Fibroblast of peridontal ligament (primary cell): ENCODE data around the gene LIMK2.
"Not testable (repeated sequence)": the region's sequence is repeated elsewhere in the genome, so short reads cannot be mapped to it uniquely, and the experiment has no call there.

Experiments used
- DNase-seq: peaks from one replicate; pipeline ENCODE4 v3.0.0-alpha.2; 2010; ENCODE audit errors: extremely low read depth

LIMK2 gene

DNA sequence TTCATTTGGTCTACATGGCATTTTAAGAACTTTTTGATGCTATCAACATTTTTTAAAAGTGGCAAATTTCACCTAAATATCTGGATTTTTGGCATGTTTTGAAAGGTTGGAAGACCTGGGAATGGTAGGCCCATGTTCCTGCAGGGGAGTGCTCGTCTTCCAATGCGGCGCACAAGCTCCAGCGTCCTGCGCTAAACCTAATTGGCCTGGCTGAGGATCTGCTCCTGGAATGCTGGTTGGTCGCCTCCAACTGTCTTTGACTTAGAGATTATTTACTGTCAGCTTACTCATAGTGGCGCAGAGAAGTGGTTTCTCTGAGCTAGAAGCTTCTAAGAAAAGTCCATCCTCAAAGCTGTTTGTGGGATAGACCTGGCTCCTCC lies 626 bp upstream of the LIMK2 start:
- no peak for DNase-seq

DNA sequence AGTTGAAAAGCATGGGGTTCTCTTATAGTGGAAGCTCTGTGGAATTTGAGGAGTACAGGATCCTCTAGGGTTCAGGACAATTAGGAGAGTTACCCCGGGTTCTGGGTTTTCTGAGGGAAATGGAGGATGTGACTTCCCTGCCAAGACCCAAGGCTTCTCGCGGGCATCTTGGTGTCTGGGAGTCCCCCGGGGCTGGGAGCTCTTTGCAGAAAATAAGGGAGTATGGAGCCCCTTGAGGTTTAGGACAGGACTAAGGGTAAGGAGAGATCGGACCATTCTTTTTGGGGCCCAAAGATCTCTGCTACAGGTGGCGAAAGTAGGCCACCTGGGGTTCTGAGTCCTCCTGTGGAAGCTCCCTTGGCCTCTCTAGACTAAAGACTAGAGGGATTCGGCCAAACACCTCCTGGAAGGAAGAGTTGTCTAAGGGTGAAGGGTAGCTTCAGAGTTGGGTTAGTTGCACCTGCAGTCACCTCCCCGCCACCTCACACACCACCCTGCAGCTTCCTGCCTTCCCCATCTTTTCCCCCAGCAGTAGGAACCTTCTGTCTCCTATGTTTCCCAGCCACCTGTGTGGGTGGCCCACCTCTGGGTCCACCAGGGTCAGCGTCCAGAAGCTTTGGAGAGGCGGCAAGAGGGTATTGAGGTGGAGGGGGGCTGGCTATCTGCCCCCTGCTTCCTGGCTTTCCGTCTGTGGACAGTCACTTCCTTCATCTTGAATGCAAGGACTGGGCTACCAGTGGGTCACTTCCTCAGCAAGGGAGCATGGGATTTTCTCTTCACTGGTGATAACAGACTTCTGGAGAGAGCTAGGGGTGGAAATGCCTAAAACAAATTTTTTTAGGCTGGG lies 908 bp downstream of the LIMK2 start:
- no peak for DNase-seq

DNA sequence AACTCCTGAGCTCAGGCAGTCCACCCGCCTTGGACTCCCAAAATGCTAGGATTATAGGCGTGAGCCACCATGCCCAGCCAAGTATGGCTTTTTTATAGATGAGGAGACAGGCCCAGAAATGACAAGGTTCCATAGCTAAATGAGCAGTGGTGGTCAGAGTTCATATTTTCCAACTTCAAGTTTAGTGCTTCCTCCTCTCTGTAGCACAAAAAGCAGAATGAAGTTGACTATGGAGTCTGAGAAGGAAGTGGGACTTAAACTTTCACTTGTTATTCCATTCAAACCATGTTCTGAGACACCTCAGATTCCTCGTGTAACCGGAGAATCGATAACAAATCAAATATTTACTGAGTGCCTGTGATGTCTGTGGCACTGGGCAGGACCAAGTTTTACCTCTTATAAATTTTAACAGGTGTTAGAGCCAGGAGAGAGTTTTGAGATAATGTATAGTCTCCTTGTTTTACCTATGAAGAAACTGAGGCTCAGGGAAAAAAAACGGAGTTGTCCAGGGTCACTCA lies 3.0 kb downstream of the LIMK2 start:
- DNase-seq, result no peak

DNA sequence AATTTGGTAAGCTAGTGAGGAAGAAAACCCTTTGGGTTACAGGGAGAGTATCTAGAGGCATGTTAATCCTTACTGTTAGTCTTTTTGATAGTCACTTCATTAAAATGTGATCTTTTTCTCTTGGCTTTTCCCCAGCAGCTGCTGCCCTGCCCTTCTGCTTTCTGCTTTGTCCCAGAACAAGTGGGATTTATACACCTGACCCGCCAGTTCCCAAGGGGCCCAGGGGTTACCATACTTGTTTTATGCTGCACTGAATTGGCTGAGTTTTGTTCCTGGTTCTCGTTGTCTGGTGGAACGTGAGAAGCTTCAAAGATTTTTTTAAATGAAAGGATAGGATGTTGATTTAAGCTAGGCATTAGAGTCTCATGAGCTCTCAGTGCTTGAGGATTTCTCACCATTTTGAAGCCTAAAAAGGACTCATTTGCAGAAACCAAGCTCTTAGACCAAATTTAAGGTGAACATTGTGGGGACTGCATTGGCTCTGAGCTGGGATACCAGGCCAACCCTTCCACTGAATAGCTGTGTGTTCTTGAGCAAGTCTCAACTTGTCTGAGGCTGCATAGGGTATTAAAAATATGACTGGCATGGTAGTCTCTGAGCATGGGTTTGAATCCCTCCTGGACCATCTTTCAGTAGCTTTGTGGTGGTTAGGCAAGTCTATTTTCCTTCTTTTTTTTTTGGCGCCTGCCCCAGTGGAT lies 6.6 kb downstream of the LIMK2 start:
- no peak for DNase-seq

DNA sequence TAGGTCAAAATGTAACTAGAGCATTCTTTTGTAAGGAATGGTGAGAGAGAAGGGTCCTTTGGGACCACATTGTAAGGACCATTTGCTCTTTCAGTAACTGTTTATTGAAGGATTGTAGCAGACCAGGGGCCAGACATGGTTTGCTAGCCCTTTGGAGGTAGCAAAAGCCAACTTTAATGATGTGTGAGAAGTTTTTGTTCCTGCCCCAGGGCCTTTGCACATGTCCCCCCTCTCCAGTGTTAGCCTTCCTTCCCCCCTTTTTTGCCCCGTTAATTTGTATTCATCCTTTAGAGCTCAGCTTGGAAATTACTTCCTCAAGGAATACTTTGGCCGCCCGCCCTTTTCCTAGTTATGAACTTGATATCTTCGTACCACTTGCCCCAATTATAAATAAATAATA lies 9.0 kb downstream of the LIMK2 start:
- no peak for DNase-seq

DNA sequence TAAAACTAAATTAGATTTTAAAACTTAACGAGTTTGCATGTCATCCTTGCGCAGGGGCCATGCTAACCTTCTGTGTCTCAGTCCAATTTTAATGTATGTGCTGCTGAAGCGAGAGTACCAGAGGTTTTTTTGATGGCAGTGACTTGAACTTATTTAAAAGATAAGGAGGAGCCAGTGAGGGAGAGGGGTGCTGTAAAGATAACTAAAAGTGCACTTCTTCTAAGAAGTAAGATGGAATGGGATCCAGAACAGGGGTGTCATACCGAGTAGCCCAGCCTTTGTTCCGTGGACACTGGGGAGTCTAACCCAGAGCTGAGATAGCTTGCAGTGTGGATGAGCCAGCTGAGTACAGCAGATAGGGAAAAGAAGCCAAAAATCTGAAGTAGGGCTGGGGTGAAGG lies 10.6 kb downstream of the LIMK2 start:
- no peak for DNase-seq

DNA sequence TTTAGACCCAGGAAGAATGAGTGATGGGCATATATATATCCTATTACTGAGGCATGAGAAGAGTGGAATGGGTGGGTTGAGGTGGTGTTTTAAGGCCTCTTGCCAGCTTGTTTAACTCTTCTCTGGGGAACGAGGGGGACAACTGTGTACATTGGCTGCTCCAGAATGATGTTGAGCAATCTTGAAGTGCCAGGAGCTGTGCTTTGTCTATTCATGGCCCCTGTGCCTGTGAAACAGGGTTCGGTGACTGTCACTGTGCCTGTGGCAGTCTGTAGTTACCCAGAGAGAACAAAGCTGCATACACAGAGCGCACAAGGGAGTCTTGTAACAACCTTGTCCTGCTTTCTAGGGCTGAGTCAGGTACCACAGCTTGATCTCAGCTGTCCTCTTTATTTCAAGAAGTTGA lies 11.7 kb downstream of the LIMK2 start:
- DNase-seq, result no peak

DNA sequence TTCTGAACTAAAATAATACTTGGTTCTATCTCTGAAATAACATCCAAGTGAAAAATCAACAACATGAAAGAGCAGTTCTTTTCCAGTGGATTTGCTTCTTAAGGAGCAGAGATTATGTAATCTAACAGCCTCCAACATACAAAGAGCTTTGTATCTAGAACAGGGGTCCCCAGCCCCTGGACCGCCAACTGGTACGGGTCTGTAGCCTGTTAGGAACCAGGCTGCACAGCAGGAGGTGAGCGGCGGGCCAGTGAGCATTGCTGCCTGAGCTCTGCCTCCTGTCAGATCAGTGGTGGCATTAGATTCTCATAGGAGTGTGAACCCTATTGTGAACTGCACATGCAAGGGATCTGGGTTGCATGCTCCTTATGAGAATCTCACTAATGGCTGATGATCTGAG lies 12.6 kb downstream of the LIMK2 start:
- not testable (repeated sequence) for DNase-seq

DNA sequence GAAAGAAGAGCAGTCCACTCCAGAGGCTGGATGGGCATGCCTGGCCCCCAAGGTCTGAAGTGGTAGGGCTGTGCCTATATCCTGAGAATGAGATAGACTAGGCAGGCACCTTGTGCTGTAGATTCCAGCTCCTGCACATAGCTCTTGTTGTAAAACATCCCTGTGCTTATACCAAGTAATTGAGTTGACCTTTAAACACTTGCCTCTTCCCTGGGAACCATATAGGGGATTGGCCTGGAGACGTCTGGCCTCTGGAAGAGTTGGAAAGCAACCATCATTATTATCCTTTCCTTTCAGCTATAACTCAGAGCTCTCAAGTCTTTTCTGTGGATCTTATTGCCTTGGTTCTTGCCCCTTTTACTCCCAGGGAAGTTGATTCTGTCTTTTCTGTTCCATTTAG lies 15.1 kb downstream of the LIMK2 start:
- DNase-seq, result no peak

DNA sequence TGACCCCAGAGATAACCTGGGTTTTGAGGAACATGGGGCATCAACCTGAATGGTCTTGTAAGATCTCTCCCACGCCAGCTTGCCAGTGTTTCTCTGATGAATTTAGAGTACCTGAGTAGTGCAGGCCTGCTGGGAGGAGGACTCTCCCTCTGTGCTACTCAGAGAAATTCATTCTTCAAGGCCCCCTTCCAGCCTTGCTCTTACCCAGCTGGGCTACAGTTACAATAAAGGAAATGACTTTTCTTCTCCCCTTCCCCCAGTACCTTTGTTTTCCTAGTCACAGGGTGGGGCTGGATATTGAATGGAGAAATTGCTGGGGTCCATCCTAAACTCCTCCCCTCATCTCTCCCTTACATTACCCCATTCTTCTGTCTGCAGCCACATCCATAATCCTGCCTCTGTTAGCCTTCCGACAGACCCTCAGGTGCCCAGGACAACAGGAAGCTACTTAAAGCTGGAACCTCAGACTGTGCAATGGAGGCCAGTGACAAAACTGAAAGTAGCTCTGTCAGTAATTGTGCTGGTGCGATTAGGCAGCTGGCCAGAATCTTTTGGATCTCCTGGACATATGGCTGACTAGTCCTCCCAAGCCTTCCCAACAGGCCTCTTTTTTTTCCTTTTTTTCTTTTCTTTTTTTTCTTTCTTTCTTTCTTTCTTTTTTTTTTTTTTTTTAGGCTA lies 17.4 kb downstream of the LIMK2 start:
- peak; percentile 75 for DNase-seq

DNA sequence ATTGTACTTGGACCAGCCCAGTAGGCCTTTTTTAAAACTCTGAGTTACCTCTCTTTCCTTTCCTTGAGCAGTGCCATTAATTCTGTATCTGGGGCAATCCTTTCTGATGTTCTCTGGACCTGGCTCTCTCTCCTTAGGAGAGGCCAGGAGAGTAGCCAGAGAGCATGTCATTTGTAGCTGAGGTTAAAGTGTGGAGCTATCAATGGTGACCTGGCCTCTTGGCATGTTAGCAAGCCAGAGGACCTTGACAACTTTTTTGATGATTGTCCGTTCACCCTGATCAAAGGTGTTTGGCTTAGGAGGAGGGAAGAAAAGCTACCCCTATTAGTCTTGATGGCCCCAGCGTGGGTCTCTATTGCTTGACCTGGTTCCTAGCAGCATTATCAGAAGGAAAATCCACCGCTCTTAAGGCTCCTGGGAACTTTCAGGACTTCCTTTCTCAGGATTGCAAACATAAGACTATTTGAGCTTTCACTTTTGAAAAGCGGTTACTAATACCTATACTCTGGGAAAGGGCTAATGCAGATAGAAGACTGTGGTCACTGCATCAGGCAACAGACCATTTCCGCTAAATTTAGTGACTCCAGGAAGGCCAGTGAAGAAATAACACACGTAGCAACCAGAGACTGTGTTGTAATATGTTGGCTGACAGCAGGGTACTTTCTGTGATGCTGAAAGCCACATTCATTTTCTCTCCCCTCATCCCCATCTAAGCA lies 18.2 kb downstream of the LIMK2 start:
- DNase-seq, result peak; percentile 56

DNA sequence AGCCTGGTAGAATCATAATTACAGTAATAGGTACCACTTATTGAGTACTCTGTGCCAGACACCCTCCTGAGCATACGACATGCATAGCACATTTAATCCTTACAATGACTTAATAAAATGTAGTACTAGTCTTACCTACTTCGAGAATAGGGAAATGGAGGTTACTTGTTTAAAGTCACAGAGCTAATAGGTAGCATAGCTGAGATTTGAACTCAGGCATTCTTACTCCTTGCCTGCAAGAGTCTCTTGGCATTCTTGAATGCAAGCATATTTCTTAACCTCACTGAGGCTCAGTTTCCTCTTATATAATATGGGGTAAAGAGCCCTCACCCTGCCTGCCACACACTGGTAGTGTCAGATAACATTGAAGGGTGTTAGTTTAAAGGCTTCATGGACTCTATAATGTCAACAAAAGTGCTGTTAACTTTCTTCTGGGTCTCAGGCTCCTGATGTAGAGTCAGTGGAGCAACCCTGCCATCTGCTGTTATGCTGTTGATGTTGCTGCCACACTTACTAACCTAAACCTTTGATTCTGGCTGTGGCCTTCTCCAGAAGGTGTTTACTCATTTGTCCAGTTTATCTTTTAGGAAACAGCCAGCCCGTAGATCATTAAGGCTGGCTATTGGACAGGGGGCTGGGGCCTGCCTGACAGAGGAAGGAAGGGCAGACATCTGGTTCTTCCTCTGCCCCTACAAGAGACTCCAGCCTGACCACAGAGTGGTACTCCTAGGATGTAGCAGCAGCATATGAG lies 18.9 kb downstream of the LIMK2 start:
- peak; percentile 87 for DNase-seq

DNA sequence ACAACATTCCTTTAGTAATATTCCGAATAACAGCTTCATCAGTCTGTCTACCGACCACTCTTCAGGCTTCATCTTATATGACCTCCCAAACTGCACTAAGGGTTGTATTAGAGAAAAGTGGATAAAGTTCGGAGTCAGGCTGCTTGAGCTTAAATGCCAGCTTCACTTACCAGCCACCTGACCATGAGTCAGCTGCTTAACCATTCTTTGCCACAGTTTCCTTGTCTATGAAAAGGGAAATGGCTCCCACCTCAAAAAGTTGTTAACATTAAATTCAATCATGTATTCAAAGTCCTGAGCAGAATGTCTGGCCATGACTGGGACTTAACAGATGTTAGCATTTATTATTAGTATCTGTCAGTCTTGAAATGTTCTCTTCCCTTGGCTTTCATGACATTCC lies 20.9 kb downstream of the LIMK2 start:
- no peak for DNase-seq

DNA sequence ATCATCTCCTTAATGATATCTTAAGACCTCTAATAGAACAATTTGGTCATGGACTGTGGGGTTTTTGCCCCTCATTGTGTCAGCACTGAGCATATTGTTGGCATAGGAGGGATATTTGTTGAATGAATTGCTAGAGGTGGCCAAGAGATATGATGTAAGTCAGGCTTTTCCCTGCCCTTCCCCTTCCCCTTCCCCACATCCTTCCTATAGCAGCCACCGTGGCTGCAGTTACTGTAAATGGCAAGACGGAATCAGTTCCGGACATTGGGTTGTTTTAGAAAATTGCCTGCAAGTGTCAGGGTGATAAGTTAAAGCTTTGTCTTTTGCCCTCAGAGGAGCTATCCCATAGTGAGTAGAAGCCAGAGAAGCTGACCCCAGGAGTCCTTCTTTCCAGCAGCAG lies 23.0 kb downstream of the LIMK2 start:
- DNase-seq, result no peak

DNA sequence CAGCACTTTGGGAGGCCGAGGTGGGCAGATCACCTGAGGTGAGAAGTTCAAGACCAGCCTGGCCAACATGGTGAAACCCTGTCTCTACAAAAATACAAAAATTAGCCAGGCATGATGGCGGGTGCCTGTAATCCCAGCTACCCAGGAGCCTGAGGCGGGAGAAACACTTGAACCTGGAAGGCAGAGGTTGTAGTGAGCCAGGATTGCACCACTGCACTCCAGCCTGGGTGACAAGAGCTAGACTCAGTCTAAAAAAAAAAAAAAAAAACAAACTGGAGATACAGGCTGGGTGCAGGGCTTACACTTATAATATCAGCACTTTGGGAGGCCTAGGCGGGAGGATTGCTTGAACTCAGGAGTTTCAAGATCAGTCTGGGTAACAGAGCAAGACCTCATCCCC lies 23.9 kb downstream of the LIMK2 start:
- not testable (repeated sequence) for DNase-seq

DNA sequence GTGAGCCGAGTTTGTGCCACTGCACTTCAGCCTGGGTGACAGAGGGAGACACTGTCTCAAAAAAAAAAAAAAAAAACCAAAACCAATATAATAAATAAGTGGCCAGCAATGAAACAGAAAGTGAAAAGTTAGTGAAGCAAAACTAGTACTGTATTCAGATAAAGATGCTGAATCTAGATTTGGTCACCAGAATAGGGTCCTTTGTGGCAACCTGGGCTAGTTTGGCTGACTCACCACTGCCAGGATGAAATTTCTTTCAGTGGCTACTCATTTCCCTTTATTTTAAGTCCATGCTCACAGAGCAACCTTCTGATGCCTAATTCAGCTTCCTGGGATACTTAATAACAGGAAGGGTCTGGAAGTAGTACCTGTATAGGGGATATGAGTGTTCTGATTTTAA lies 26.0 kb downstream of the LIMK2 start:
- DNase-seq, result no peak

DNA sequence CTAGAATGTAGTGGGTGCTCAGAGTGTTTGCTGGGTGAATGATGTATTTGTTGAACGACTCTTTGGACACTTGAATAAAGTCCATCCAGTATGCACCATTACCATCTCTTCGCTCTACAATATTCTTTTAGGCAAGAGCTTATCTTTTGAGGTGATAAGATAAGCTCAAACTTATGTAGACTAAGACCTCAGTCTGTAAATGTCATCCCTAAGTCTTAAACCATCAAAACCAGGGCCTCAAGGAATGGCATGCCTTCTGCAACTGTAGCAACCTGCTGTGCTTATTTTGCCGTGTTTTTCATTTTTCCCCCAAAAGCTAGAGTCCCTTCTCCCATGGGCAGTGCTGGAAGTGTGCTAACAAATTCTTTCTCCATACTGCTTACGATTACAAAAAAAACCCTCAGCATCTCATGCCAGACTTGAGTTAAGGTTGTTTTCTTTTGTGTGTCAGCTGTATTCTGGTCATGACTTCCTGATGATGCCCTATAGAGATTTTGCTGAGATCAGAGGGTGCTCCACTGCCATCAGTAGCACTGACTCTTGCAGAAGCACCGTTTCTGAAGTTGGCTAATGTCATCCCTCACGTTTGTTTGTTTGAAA lies 27.8 kb downstream of the LIMK2 start:
- peak; percentile 29 for DNase-seq

DNA sequence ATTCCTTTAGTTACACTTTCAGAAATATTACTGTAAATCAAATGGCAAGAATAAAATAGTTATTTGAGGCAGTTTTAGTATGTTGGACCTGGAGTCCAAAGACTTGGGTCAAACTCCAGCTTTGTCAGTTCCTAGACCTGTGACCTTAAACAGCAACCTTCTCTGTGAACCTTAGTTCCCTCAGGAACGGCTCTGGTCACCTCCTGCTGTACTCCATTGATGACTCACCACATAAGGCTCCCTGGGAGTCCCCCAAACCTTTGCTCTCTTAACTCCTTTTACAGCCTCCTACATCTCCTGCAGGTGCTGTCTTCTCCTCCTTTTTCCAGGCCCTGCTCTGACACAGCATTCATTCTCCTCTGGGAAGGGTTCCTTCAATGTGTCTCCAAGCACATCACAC lies 29.1 kb downstream of the LIMK2 start:
- DNase-seq, result no peak

DNA sequence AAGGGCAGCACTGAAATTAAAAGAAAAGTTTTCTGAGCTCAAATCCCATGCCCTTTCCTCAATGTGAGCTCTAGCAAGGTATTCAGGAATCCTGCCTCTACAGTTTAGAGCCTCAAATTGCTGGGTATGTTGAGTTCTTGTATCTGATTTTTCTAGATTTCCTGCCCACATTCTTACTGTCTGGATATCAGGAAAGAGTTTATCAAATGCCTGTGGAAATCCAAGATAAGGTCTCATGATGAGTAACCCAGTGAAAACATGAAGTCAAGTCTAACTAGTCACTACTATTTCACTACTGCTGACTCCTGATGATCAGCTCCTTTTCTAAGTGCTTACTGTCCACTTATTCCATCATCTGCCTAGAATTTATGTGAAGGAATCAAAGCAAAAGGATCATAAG lies 29.8 kb downstream of the LIMK2 start:
- DNase-seq, result no peak

DNA sequence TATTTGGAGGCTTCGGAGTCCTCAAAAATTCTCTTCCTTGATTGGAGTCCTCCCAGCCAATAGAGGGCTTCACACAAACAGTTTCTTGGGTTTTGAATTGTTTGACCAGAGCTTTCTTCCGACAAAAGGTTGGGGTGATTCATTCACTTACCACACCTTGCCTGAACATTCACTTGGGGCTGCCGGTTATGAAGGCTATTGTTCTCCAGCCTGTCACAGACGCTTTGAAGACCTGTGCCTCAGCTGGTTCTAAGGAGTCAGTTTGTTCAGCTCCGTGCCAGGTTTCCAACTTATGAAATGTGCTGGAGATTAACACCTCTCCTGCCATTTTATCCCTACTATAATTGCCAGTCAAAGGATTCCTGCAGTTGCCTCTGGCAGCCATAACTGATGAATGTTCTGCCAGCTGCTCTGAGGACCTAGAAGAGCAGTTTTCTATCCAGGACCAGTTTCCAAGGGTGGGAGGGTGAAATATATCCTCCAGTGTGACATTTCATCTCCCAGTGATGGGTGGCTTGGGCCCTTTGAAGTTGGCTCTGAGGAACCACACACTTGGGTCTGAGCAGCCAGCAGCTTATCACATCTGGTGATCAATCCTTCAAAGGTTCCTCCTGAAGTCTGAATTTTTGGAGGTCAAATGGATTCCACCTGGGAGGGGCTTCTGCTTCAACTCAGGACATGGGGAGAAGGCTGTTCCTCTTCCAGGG lies 31.4 kb downstream of the LIMK2 start:
- DNase-seq, result no peak
